Activated CD4-positive, alpha-beta memory T cell treated with anti-CD3 and anti-CD28 coated beads, Interleukin-2, amount 10 ng/mL, durations not matched to agents 7 days and 5 days (primary cell): ENCODE data around the gene RAD51C. TPM values are rescaled to one million over a fixed set of nuclear protein-coding genes. Genes with fewer than 3 reads are reported as not detected.
A peak's percentile ranks its signal among the peaks of the same experiment; 100 is the strongest.
"Not testable (repeated sequence)": the region's sequence is repeated elsewhere in the genome, so short reads cannot be mapped to it uniquely, and the experiment has no call there.

ENCODE experiments used
- CTCF ChIA-PET: fragments of 350-600 bp; sonication (Branson Sonifier 250); formaldehyde crosslinking; loops from one replicate; lab custom pipeline; 2021; ENCODE audit warnings: antibody characterized with exemption, inconsistent platforms; lab: Charles Lee
- POLR2A ChIA-PET: fragments of 350-600 bp; sonication (Branson Sonifier 250); formaldehyde crosslinking; loops from one replicate; lab custom pipeline; 2021; ENCODE audit warnings: antibody characterized with exemption; lab: Charles Lee
- DNase-seq: peaks from one replicate; pipeline ENCODE4 v3.0.0-alpha.2; 2020
- H3K27ac Mint-ChIP-seq: one replicate; pipeline ENCODE4 v1.8.0; 2021; ENCODE audit warnings: mild to moderate bottlenecking, mixed read lengths
- H3K27me3 Mint-ChIP-seq: one replicate; pipeline ENCODE4 v1.8.0; 2021; ENCODE audit warnings: mixed read lengths
- H3K36me3 Mint-ChIP-seq: one replicate; pipeline ENCODE4 v1.8.0; 2021; ENCODE audit warnings: low read depth, mixed read lengths
- H3K4me1 Mint-ChIP-seq: one replicate; pipeline ENCODE4 v1.8.0; 2021; ENCODE audit warnings: mixed read lengths
- H3K4me3 Mint-ChIP-seq: one replicate; pipeline ENCODE4 v1.8.0; 2021; ENCODE audit warnings: mild to moderate bottlenecking, mixed read lengths
- H3K9me3 Mint-ChIP-seq: one replicate; pipeline ENCODE4 v1.8.0; 2021; ENCODE audit warnings: mixed read lengths
- total RNA-seq, 2 experiments: library from RNA; stranded (reverse); gene quantifications; one replicate each; pipeline ENCODE4 v1.2.3, GENCODE V29; 2021

The RAD51C gene
- total RNA-seq, 2 experiments from 2014 or later, result 55.2 to 59.6 TPM

DNA sequence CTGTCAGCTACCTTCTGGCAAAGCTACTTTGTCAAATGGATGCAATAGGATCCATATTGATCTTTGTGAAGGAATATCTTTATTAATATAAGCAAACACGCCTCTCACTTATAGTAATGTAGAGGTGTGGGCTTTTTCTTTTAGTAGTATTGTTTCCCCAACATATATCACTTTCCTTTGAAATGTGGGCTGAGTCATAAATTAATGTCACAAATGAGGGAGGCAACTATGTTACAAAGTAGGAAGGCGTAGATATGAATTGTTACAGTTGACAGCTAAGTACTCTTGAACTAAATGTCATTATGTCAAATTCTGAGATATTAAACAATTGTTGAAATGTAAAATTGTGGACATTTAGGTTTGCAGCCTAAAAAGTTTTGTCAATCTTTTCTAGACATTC is 60.6 kb downstream of the RAD51C start:
- Mint-ChIP-seq H3K27ac (no peak overlapping the region), H3K4me1 (peaks cover 11% of the 10 kb centered on the region), H3K36me3 (peaks cover 4% of the 10 kb centered on the region), H3K9me3 (no peaks in the 10 kb centered on the region), H3K4me3 (no peak overlapping the region), H3K27me3 (peaks cover 44% of the 10 kb centered on the region)
- POLR2A ChIA-PET, result interaction anchor here (1.2 kb wide), 1 partner anchor 122 kb away, joined by 3 read pairs; no protein-coding TSS in a partner anchor
- CTCF ChIA-PET, result no interaction called here
- DNase-seq, result no peak

DNA sequence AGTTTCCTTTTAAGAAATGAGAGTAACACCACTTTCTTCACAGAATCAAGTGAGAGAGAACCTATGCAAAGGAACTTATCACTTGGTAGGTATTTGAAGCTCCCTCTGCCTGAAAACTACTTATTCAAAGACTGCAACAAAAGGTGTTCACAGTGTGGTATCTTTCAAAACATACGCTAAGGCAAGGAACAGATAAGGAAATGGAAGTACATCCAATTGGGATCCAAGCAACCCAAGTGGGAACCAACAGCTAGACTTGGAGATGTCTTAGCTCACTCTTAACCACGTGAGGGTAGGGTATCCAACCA is 62.8 kb downstream of the RAD51C start:
- peak overlapping the region; percentile 68 for H3K4me3 Mint-ChIP-seq
- CTCF ChIA-PET, result interaction anchor here (1.8 kb wide), 1 partner anchor 251 kb away, joined by 4 read pairs; no protein-coding TSS in a partner anchor
- no peak for DNase-seq
- H3K36me3 Mint-ChIP-seq, result peaks cover 4% of the 10 kb centered on the region
- H3K27ac Mint-ChIP-seq, result no peak overlapping the region
- POLR2A ChIA-PET, result interaction anchor here (1.0 to 3.5 kb wide), 2 partner anchors 124 to 156 kb away, joined by 3 to 26 read pairs; no protein-coding TSS in a partner anchor
- H3K27me3 Mint-ChIP-seq, result peaks cover 58% of the 10 kb centered on the region
- no peaks in the 10 kb centered on the region for H3K9me3 Mint-ChIP-seq
- H3K4me1 Mint-ChIP-seq, result peaks cover 11% of the 10 kb centered on the region

- ChIA-PET CTCF (interaction anchor here (1.8 kb wide), 1 partner anchor 250 kb away, joined by 4 read pairs; no protein-coding TSS in a partner anchor), POLR2A (interaction anchor here (0.8 to 3.5 kb wide), 4 partner anchors 96 to 237 kb away, joined by 3 to 26 read pairs (median 3); no protein-coding TSS in a partner anchor)
- Mint-ChIP-seq H3K27ac (no peak within 1 kb of the TSS), H3K9me3 (no peaks in the 10 kb centered on the region), H3K4me1 (peaks cover 11% of the 10 kb centered on the region), H3K36me3 (peaks cover 4% of the 10 kb centered on the region), H3K4me3 (peak within 1 kb of the TSS; percentile 75), H3K27me3 (peaks cover 63% of the 10 kb centered on the region)
- peak; percentile 60 for DNase-seq
Measured at GRCh38 chr17:58755577-58756245, 63.3 kb downstream of the RAD51C start, which contains the start of gene PPM1E. Gene PPM1E, plus strand, starts transcription at chr17:58755854.

- CTCF ChIA-PET, result interaction anchor here (0.5 to 1.8 kb wide), 3 partner anchors 169 to 249 kb away, joined by 3 to 4 read pairs (median 4); no protein-coding TSS in a partner anchor
- Mint-ChIP-seq H3K27me3 (peaks cover 67% of the 10 kb centered on the region), H3K27ac (no peak overlapping the region), H3K4me3 (peak overlapping the region; percentile 75), H3K36me3 (peaks cover 4% of the 10 kb centered on the region), H3K9me3 (no peaks in the 10 kb centered on the region), H3K4me1 (peaks cover 11% of the 10 kb centered on the region)
- POLR2A ChIA-PET, result interaction anchor here (0.8 to 3.5 kb wide), 3 partner anchors 97 to 238 kb away, joined by 3 to 26 read pairs (median 3); no protein-coding TSS in a partner anchor
- peak; percentile 20 for DNase-seq
Measured at GRCh38 chr17:58756246-58757161, 64.1 kb downstream of the RAD51C start.

- no peak overlapping the region for H3K27ac Mint-ChIP-seq
- no peak for DNase-seq
- ChIA-PET CTCF (no interaction called here), POLR2A (interaction anchor here (3.5 kb wide), 1 partner anchor 126 kb away, joined by 26 read pairs; no protein-coding TSS in a partner anchor)
- peaks cover 11% of the 10 kb centered on the region for H3K4me1 Mint-ChIP-seq
- H3K27me3 Mint-ChIP-seq, result peaks cover 68% of the 10 kb centered on the region
- H3K4me3 Mint-ChIP-seq, result peak overlapping the region; percentile 75
- peaks cover 4% of the 10 kb centered on the region for H3K36me3 Mint-ChIP-seq
- H3K9me3 Mint-ChIP-seq, result no peaks in the 10 kb centered on the region
Measured at GRCh38 chr17:58757162-58757613, 64.8 kb downstream of the RAD51C start.

DNA sequence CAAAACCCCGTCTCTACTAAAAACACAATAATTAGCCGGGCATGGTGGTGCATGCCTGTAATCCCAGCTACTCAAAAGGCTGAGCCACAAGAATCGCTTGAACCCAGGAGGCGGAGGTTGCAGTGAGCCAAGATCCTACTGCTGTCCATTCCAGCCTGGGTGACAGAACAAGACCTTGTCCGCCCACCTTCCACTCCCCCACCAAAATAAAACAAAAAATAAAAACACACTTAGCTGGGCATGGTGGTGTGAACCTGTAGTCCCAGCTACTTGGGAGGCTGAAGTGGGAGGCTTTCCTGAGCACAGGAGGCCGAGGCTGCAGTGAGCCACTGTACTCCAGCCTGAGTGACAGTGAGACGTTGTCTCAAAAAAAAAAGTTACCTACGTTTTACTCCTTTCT is 66.5 kb downstream of the RAD51C start:
- peaks cover 11% of the 10 kb centered on the region for H3K4me1 Mint-ChIP-seq
- H3K27me3 Mint-ChIP-seq, result peaks cover 63% of the 10 kb centered on the region
- H3K4me3 Mint-ChIP-seq, result no peak overlapping the region
- H3K9me3 Mint-ChIP-seq, result no peaks in the 10 kb centered on the region
- peaks cover 4% of the 10 kb centered on the region for H3K36me3 Mint-ChIP-seq
- no peak for DNase-seq
- CTCF ChIA-PET, result no interaction called here
- POLR2A ChIA-PET, result no interaction called here
- no peak overlapping the region for H3K27ac Mint-ChIP-seq

DNA sequence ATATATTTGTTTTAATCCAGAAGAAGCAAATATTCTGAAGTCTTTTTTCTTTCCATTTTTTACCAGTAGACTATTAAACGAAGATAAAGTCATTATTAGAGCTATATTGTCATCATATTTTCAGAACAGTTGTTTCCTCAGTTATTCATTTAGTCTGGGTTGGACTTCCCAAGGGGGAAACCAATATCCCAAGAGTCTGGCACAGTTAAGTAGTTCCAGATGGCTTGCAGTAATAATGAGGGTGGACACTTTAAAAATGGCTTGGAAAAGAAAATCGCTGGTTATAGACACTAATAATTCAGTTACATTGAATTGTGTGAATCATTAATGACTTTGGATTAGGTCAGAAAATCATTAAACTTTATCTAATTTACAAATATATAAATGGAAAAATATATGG is 67.1 kb downstream of the RAD51C start:
- Mint-ChIP-seq H3K27ac (no peak overlapping the region), H3K27me3 (peaks cover 62% of the 10 kb centered on the region), H3K4me1 (peaks cover 11% of the 10 kb centered on the region), H3K36me3 (peaks cover 4% of the 10 kb centered on the region), H3K4me3 (no peak overlapping the region), H3K9me3 (no peaks in the 10 kb centered on the region)
- POLR2A ChIA-PET, result no interaction called here
- CTCF ChIA-PET, result no interaction called here
- DNase-seq, result no peak

DNA sequence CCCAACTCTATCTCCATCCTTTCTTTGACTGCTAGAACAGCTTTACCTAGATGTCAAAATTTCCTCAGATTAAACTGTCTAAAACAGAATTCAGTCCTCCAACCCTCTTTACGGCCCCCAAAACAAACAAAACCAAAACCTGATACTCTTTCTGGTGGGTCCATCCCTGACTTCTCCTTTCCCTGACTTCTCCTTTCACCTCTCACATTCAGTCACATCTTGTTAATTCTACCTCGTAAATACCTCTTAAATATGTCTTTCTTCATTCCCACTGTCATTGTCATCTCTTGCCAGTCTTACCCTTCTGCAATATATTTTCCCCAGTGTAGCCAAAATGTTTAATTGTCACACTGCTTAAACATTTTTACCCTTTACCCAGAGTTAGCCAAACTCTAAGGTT is 67.8 kb downstream of the RAD51C start:
- peaks cover 7% of the 10 kb centered on the region for H3K4me1 Mint-ChIP-seq
- H3K27me3 Mint-ChIP-seq, result peaks cover 56% of the 10 kb centered on the region
- H3K9me3 Mint-ChIP-seq, result no peaks in the 10 kb centered on the region
- no peak overlapping the region for H3K27ac Mint-ChIP-seq
- DNase-seq, result no peak
- CTCF ChIA-PET, result no interaction called here
- no peak overlapping the region for H3K4me3 Mint-ChIP-seq
- POLR2A ChIA-PET, result no interaction called here
- peaks cover 4% of the 10 kb centered on the region for H3K36me3 Mint-ChIP-seq

- H3K27ac Mint-ChIP-seq, result no peak overlapping the region
Measured at GRCh38 chr17:58763263-58763662, 70.9 kb downstream of the RAD51C start.

GRCh38 chr17:58764373-58764772 is 72.0 kb downstream of the RAD51C start:
- H3K4me1 Mint-ChIP-seq, result no peaks in the 10 kb centered on the region
- peaks cover 32% of the 10 kb centered on the region for H3K27me3 Mint-ChIP-seq
- H3K4me3 Mint-ChIP-seq, result no peak overlapping the region
- no peak for DNase-seq
- CTCF ChIA-PET, result no interaction called here
- H3K36me3 Mint-ChIP-seq, result no peaks in the 10 kb centered on the region
- POLR2A ChIA-PET, result no interaction called here
- no peak overlapping the region for H3K27ac Mint-ChIP-seq
- H3K9me3 Mint-ChIP-seq, result no peaks in the 10 kb centered on the region

More at GRCh38 chr17:58763263-58763662, 70.9 kb downstream of the RAD51C start:
- H3K4me1 Mint-ChIP-seq, result no peaks in the 10 kb centered on the region
- H3K4me3 Mint-ChIP-seq, result no peak overlapping the region
- ChIA-PET CTCF (no interaction called here), POLR2A (no interaction called here)
- no peaks in the 10 kb centered on the region for H3K36me3 Mint-ChIP-seq
- peaks cover 40% of the 10 kb centered on the region for H3K27me3 Mint-ChIP-seq
- H3K9me3 Mint-ChIP-seq, result no peaks in the 10 kb centered on the region
- DNase-seq, result no peak

DNA sequence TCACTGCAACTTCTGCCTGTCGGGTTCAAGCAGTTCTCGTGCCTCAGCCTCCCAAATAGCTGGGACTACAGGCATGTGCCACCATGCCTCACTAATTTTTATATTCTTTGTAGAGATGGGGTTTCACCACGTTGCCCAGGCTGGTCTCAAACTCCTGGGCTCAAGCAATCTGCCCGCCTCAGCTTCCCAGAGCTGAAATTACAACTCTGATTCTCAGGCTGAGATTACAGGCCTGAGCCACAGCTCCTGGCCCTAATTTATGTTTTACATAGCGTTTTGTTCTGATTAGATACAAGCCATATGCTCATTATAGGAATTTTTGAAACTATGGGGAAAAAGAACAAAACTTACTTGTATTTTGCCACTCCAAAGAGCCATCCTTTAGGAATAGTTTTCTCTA is 86.1 kb downstream of the RAD51C start:
- POLR2A ChIA-PET, result interaction anchor here (0.6 kb wide), 1 partner anchor 351 kb away, joined by 3 read pairs; no protein-coding TSS in a partner anchor
- H3K27ac Mint-ChIP-seq, CTCF ChIA-PET, H3K36me3 Mint-ChIP-seq, H3K4me1 Mint-ChIP-seq, H3K9me3 Mint-ChIP-seq, DNase-seq, H3K4me3 Mint-ChIP-seq: not testable (repeated sequence)
- H3K27me3 Mint-ChIP-seq, result peaks cover 16% of the 10 kb centered on the region

DNA sequence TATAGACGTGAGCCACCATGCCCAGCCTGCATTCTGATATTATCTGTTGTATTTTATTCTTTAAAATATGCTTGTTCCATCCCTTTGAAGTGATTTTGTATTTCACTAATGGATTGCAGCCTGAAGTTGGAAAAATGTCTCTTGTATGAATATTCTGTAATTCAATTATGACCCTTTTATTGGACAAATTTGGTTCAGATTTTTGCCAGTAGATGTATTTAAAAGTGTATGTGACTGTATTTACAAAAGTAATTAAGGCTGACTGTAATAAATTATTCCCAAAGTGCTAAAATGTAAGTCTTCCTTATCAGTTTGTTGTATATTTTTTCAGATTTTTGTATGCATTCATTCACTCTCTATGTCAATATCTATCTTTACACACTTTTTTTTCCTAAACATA is 87.0 kb downstream of the RAD51C start:
- no peak overlapping the region for H3K4me3 Mint-ChIP-seq
- H3K27ac Mint-ChIP-seq, result no peak overlapping the region
- no peaks in the 10 kb centered on the region for H3K9me3 Mint-ChIP-seq
- H3K27me3 Mint-ChIP-seq, result peaks cover 13% of the 10 kb centered on the region
- no peaks in the 10 kb centered on the region for H3K4me1 Mint-ChIP-seq
- ChIA-PET POLR2A (no interaction called here), CTCF (no interaction called here)
- DNase-seq, result no peak
- no peaks in the 10 kb centered on the region for H3K36me3 Mint-ChIP-seq

DNA sequence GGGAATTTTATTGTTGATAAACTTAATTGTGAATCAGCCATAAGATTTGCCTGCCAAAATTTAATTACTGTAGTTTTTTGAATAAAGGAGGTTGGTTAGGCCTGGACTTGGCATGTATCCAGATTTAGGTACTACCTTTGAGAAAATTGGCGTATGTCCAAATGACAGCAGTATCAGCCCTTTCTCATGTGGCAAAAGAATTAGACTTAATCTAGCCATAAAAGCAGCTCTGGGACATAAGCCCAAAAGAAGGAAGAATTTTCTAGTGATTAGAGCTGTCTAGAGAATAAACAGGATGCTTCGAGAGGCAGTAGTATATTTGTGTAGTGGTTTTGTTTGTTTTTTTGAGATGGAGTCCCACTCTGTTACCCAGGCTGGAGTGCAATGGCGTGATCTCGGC is 91.0 kb downstream of the RAD51C start:
- ChIA-PET CTCF (no interaction called here), POLR2A (no interaction called here)
- DNase-seq, result no peak
- H3K27me3 Mint-ChIP-seq, result peaks cover 12% of the 10 kb centered on the region
- H3K4me3 Mint-ChIP-seq, result no peak overlapping the region
- no peaks in the 10 kb centered on the region for H3K36me3 Mint-ChIP-seq
- H3K9me3 Mint-ChIP-seq, result no peaks in the 10 kb centered on the region
- H3K4me1 Mint-ChIP-seq, result no peaks in the 10 kb centered on the region
- H3K27ac Mint-ChIP-seq, result no peak overlapping the region
